ENCODE data around the gene CFAP73. TPM values are rescaled to one million over a fixed set of nuclear protein-coding genes. Genes with fewer than 3 reads are reported as not detected.

Gene CFAP73
- total RNA-seq, 3 donors from 2014 or later (not counting 1 experiment from before 2014, with no cell fraction given): not detected

DNA sequence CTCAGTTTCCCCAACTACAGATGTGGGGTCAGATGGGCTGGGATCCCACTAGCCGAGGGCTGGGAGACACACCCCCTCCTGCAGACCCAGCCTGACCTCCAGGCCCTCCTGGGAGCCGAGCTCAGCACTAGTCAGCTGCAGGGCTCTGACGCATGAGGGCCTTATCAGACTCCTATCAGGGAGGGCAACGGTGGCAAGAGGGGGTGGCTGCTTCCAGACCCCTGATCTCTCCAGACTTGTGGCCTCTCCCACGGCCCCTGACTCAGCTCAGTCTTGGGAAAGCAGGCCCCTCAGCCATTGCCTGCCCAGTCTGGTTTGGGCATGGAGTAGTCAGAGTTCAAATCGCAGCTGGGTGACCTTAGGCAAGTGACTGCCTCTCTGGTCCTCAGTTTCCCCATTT is 16.5 kb upstream of the CFAP73 start:
- no peaks in the 10 kb centered on the region for H3K9me3 ChIP-seq (ENCODE audit: control insufficient read depth, insufficient read depth, low read length)
- no peak overlapping the region for H3K27ac ChIP-seq (ENCODE audit: low read length)
- peaks cover 9 to 27% of the 10 kb centered on the region in 2 donors for H3K27me3 Mint-ChIP-seq (ENCODE audit: low read depth in 2 of 2)
- no peak for ATAC-seq
- WGBS (ENCODE audit: insufficient coverage): 90% methylated on average over 6 of the region's 6 CpGs
- TF ChIP-seq, protein P1, sequence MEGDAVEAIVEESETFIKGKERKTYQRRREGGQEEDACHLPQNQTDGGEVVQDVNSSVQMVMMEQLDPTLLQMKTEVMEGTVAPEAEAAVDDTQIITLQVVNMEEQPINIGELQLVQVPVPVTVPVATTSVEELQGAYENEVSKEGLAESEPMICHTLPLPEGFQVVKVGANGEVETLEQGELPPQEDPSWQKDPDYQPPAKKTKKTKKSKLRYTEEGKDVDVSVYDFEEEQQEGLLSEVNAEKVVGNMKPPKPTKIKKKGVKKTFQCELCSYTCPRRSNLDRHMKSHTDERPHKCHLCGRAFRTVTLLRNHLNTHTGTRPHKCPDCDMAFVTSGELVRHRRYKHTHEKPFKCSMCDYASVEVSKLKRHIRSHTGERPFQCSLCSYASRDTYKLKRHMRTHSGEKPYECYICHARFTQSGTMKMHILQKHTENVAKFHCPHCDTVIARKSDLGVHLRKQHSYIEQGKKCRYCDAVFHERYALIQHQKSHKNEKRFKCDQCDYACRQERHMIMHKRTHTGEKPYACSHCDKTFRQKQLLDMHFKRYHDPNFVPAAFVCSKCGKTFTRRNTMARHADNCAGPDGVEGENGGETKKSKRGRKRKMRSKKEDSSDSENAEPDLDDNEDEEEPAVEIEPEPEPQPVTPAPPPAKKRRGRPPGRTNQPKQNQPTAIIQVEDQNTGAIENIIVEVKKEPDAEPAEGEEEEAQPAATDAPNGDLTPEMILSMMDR (IDR thresholded peaks at IDR 0.05): no peak
- H3K27ac Mint-ChIP-seq: no peak overlapping the region
- peaks cover 16% of the 10 kb centered on the region for H3K4me1 ChIP-seq (ENCODE audit: control insufficient read depth, insufficient read depth, low read length)
- no peaks in the 10 kb centered on the region for H3K36me3 ChIP-seq (ENCODE audit: control insufficient read depth, insufficient read depth, low read length)
- intact Hi-C loops (cut with micrococcal nuclease): no loop called here
- no peak overlapping the region for H3K4me3 ChIP-seq (ENCODE audit: low read length)
- H3K9me3 Mint-ChIP-seq: no peaks in the 10 kb centered on the region
- no peak overlapping the region for H3K4me3 Mint-ChIP-seq
- peaks cover 5% of the 10 kb centered on the region for H3K27me3 ChIP-seq (ENCODE audit: control insufficient read depth, insufficient read depth, low read length)
- H3K4me1 Mint-ChIP-seq: peaks cover 0 to 6% of the 10 kb centered on the region in 2 donors
- no peaks in the 10 kb centered on the region for H3K36me3 Mint-ChIP-seq
- no peak for DNase-seq

DNA sequence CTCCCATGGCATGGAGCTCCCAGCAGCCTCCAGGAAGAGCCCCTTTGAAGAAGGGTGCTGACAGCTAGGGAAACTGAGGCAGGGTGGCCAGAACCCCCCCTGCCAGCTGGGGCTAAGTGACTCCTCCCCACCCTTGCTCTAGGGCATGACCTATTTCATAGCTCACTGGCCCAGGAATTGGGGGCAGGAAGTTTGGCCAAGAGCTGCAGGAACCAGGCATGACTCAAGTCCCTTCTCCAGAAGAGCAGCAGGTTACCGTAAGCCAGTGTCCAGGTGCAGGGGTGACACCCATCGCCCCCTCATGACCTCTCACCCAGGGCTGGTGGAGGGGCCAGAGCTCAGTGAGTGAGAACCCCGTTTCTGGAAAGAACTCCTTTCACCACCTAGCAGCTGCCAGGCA is 15.9 kb upstream of the CFAP73 start:
- H3K27me3 ChIP-seq (ENCODE audit: control insufficient read depth, insufficient read depth, low read length): peaks cover 5% of the 10 kb centered on the region
- intact Hi-C loops (cut with micrococcal nuclease): no loop called here
- ATAC-seq (no peak), DNase-seq (no peak)
- H3K27me3 Mint-ChIP-seq (ENCODE audit: low read depth in 2 of 2): peaks cover 9 to 21% of the 10 kb centered on the region in 2 donors
- H3K4me1 ChIP-seq (ENCODE audit: control insufficient read depth, insufficient read depth, low read length): peaks cover 16% of the 10 kb centered on the region
- no peak overlapping the region for H3K4me3 Mint-ChIP-seq
- no peak overlapping the region for H3K4me3 ChIP-seq (ENCODE audit: low read length)
- no peaks in the 10 kb centered on the region for H3K36me3 Mint-ChIP-seq
- peaks cover 0 to 6% of the 10 kb centered on the region in 2 donors for H3K4me1 Mint-ChIP-seq
- no peak overlapping the region for H3K27ac Mint-ChIP-seq
- no peaks in the 10 kb centered on the region for H3K36me3 ChIP-seq (ENCODE audit: control insufficient read depth, insufficient read depth, low read length)
- no peak overlapping the region for H3K27ac ChIP-seq (ENCODE audit: low read length)
- 75% methylated on average over 3 of the region's 3 CpGs for WGBS (ENCODE audit: insufficient coverage)
- no peaks in the 10 kb centered on the region for H3K9me3 Mint-ChIP-seq
- TF ChIP-seq, protein P1 (IDR thresholded peaks at IDR 0.05): no peak
- H3K9me3 ChIP-seq (ENCODE audit: control insufficient read depth, insufficient read depth, low read length): no peaks in the 10 kb centered on the region

DNA sequence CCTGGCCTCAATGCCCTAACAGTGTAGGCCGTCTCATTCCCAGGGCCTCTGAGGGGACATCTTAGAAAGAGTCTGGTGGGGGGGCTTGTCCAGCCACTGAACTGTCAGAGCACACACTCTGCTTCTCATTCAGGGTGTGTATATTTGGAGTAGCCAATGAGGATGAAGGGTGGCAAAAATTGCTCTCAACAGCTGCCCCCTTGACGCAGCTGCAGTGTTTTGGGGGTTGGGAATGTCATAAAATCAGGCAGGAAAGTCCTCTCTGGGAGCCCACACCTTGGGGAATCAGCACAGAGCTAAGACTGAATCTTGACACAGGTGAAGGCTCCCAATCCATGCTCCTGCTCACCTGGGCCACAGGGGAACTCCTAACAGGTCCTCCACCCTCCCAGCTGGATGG is 15.5 kb upstream of the CFAP73 start:
- DNase-seq (no peak), ATAC-seq (no peak)
- Mint-ChIP-seq H3K4me3 (no peak overlapping the region), H3K27me3 (ENCODE audit: low read depth in 2 of 2) (peaks cover 9 to 21% of the 10 kb centered on the region in 2 donors), H3K9me3 (no peaks in the 10 kb centered on the region), H3K27ac (no peak overlapping the region), H3K36me3 (no peaks in the 10 kb centered on the region), H3K4me1 (peaks cover 0 to 6% of the 10 kb centered on the region in 2 donors)
- no peaks in the 10 kb centered on the region for H3K9me3 ChIP-seq (ENCODE audit: control insufficient read depth, insufficient read depth, low read length)
- WGBS (ENCODE audit: insufficient coverage): 87% methylated on average over 2 of the region's 2 CpGs
- no peak overlapping the region for H3K27ac ChIP-seq (ENCODE audit: low read length)
- peaks cover 5% of the 10 kb centered on the region for H3K27me3 ChIP-seq (ENCODE audit: control insufficient read depth, insufficient read depth, low read length)
- TF ChIP-seq, protein P1 (IDR thresholded peaks at IDR 0.05): no peak
- no peak overlapping the region for H3K4me3 ChIP-seq (ENCODE audit: low read length)
- peaks cover 16% of the 10 kb centered on the region for H3K4me1 ChIP-seq (ENCODE audit: control insufficient read depth, insufficient read depth, low read length)
- intact Hi-C loops (cut with micrococcal nuclease): no loop called here
- no peaks in the 10 kb centered on the region for H3K36me3 ChIP-seq (ENCODE audit: control insufficient read depth, insufficient read depth, low read length)

DNA sequence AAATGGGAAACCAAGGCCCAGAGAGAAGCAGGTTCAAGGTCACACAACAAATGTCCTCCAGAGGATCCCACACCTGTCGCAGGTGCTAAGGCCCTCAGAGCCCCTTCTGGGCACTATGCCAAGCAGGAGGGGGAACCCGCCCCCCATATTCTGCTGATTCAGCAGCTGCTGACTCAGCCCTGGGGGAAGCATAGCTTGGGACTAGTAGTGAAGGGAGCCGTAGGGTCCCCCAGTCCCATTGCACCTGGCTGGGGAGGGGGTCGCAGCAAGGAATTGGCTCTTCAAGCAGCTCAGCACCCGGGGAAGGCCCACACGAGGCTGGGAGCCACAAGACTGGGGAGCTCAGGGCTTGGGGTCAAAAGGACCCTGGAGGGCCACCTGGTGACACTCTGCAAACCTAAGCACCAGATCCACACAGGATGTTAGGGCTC is 15.0 kb upstream of the CFAP73 start:
- no peak overlapping the region for H3K4me3 ChIP-seq (ENCODE audit: low read length)
- H3K4me1 Mint-ChIP-seq: peaks cover 0 to 6% of the 10 kb centered on the region in 2 donors
- intact Hi-C loops (cut with micrococcal nuclease): no loop called here
- no peak overlapping the region for H3K27ac Mint-ChIP-seq
- no peaks in the 10 kb centered on the region for H3K36me3 Mint-ChIP-seq
- H3K36me3 ChIP-seq (ENCODE audit: control insufficient read depth, insufficient read depth, low read length): no peaks in the 10 kb centered on the region
- ATAC-seq: no peak
- TF ChIP-seq, protein P1 (IDR thresholded peaks at IDR 0.05): no peak
- H3K27ac ChIP-seq (ENCODE audit: low read length): no peak overlapping the region
- peaks cover 16% of the 10 kb centered on the region for H3K4me1 ChIP-seq (ENCODE audit: control insufficient read depth, insufficient read depth, low read length)
- no peaks in the 10 kb centered on the region for H3K9me3 Mint-ChIP-seq
- H3K9me3 ChIP-seq (ENCODE audit: control insufficient read depth, insufficient read depth, low read length): no peaks in the 10 kb centered on the region
- WGBS (ENCODE audit: insufficient coverage): 70% methylated on average over 6 of the region's 6 CpGs
- peaks cover 9 to 21% of the 10 kb centered on the region in 2 donors for H3K27me3 Mint-ChIP-seq (ENCODE audit: low read depth in 2 of 2)
- H3K4me3 Mint-ChIP-seq: no peak overlapping the region
- DNase-seq: no peak
- H3K27me3 ChIP-seq (ENCODE audit: control insufficient read depth, insufficient read depth, low read length): peaks cover 5% of the 10 kb centered on the region

Measured in natural killer cell (primary cell).